Mononuclear cell (primary cell): ENCODE data around the gene OMA1. TPM values are rescaled to one million over a fixed set of nuclear protein-coding genes. Genes with fewer than 3 reads are reported as not detected.

Experiments used
- total RNA-seq: library from RNA; depleted of rRNA; stranded (reverse); fragments of >200 nt; gene quantifications from one replicate; pipeline ENCODE4 v1.2.3, GENCODE V29; 2012

OMA1 gene
- total RNA-seq, 1 donor: 80.9 TPM

Other genes starting within 250 kb of the OMA1 start
- under 0.01 TPM for gene TACSTD2, start 30.5 kb upstream of the OMA1 start, total RNA-seq
- gene MYSM1, start 153.3 kb upstream of the OMA1 start, total RNA-seq: 52.8 TPM
- 1,080 TPM for gene JUN, start 237.3 kb upstream of the OMA1 start, total RNA-seq